ENCODE results near the gene PKP3.
"Not testable (repeated sequence)": the region's sequence is repeated elsewhere in the genome, so short reads cannot be mapped to it uniquely, and the experiment has no call there.

The PKP3 gene

DNA sequence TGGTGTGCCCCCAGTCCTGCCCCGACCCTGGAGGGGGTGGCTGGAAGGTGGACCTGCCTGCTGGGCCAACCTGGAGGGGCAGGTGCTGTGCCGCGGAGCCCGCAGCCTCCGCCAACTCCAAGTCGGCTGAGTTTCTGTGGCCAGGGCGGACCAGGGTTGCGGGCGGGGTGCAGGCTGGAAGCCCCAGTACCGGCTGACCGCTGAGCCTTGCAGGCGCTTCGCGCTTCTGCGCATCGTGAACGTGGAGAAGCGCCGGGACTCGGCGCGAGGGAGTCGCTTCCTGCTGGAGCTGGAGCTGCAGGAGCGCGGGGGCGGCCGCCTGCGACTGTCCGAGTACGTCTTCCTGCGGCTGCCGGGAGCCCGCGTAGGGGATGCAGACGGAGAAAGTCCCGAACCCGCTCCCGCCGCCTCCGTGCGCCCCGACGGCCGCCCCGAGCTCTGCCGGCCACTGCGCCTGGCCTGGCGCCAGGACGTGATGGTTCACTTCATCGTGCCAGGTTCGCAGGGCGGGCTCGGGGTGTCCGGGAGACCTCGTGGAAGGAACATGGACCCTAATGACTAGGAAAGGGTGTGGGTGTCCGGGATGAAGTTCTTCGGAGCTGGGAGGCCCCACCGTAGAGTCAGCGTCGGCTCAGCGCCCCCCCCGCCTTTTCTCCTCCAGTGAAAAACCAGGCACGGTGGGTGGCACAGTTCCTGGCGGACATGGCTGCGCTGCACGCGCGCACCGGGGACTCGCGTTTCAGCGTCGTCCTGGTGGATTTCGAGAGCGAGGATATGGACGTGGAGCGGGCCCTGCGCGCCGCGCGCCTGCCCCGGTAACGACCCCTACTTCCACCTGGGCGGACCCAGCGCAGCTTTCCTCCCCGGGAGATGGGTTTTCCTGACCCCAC is 14.6 kb upstream of the PKP3 start:
- no peak for DNase-seq (ENCODE audit: low spot score)

DNA sequence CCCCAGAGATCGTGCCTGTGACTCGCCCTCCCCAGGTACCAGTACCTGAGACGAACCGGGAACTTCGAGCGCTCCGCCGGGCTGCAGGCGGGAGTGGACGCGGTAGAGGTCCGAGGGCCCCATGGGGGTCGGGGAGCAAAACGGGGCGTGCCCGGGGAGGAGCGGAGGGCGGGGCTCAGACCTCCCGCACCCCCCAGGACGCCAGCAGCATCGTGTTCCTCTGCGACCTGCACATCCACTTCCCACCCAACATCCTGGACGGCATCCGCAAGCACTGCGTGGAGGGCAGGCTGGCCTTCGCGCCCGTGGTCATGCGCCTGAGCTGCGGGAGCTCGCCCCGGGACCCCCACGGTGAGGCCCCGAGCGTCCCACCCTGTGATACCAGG is 13.9 kb upstream of the PKP3 start:
- DNase-seq (ENCODE audit: low spot score): no peak

DNA sequence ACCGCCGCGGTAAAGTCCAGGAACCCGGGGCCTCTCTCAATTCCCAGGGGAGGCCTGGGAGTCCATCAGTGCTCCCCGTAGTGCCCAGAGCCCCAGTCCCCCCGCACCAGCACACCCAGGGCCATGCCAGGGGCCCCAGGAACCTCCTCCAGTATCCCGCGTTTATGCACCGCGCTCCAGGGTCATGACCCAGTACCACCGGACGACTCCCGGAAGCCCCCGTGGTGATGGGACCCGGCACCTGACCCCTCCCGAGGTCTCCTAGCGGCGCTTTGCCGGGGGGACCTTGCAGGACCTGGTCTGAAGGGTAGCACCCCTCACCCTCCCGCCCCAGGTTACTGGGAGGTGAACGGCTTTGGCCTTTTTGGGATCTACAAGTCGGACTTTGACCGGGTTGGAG is 13.5 kb upstream of the PKP3 start:
- DNase-seq (ENCODE audit: low spot score): no peak

DNA sequence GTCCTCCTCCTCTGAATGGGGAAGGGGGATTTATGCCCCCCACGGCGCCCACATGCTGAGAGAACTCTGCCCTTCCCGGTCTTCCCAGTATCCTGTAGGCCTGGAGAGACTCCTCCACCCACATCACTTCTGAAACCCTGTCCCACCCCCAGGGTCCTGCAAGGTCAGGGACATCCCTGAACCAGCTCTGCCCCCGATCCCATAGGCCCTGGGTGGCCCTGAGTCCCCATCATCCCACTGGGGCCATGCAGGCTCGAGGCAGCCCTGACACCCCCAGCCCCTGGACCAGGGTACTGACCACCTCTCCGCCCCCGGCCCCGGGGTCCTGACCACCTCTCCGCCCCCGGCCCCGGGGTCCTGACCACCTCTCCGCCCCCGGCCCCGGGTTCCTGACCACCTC is 13.0 kb upstream of the PKP3 start:
- DNase-seq (ENCODE audit: low spot score): no peak

DNA sequence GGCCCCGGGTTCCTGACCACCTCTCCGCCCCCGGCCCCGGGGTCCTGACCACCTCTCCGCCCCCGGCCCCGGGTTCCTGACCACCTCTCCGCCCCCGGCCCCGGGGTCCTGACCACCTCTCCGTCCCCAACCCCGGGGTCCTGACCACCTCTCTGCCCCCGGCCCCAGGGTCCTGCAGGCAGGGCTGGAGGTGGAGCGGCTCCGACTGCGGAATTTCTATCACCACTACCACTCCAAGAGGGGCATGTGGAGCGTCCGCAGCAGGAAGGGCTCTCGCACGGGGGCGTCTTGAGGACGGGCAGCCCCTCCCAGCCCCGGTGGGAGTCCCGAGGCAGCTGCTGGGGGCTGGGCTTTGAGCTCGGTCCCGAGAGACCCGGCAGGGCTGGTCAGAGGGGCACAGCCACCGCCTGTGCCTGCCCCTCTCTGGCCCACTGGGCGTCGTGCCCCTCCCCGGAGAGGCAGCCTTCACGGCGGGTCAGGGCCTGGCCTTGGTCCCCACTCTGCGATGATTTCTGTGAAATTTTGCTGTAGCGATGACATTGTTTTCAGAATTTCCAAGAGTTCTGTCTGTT is 12.4 kb upstream of the PKP3 start:
- no peak for DNase-seq (ENCODE audit: low spot score)

DNA sequence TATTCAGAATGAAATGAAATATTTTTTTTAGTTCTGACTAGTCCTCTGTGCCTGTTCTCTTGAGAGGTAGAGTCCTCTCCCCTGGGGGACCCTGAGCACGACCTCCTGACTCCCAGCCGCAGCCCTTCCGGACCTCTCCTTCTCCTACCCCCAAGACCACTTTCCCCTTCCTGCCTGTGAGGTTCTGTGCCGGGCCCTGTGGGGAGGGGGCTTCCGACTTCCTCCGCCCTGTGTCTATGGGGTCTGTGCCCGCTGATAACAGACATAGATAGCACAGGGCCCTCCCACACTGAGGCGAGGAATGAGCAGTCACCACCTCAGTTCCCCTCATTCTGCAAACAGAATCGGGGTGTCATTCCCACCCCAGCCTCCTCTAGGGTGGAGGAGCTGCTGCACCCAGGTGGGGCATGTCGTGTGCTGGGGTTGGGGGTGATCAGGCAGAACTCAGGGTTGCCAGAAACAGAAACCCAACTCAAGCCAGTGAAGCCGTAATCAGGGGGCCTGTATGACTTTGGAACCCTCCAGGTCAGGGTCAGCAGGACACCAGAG is 11.9 kb upstream of the PKP3 start:
- no peak for DNase-seq (ENCODE audit: low spot score)

DNA sequence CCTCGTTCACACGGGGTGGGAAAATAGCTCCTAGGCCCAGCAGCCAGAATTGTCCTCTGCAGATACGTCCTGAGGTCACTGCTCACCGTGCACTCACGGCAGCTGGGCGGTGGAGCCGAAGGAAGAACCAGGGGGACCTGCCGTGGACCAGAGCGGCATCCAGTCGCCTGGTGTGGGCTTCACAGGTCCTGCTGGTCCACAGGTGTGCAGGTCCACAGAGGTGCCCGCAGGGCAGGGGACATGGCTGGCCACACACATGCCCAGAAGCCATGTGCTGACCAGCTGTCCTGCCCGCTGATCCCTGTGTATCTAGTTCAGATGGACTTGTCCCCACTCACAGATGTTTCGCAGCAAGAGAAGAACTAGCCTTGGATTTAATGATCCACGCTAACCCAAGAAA is 10.6 kb upstream of the PKP3 start:
- no peak for DNase-seq (ENCODE audit: low spot score)

DNA sequence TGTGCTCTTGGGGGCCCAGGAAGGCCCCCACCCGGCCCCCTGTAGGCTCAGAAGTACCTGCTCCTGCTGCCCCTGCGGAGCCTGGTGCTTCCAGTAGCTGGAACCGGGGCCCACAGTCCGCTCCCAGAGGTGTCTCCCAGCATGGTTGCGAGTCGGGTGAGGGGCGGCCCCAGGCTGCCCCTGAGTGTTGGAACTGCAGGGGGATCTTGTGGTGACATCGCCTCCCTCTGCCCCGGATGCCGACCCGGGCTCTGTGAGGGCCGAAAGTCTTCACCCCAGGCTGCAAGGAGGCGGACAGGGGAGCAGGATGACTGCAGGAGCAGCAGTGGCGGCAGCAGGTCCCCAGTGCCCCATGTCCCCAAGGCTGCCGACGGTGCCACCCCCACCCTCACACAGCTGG is 9.5 kb upstream of the PKP3 start:
- no peak for DNase-seq (ENCODE audit: low spot score)

DNA sequence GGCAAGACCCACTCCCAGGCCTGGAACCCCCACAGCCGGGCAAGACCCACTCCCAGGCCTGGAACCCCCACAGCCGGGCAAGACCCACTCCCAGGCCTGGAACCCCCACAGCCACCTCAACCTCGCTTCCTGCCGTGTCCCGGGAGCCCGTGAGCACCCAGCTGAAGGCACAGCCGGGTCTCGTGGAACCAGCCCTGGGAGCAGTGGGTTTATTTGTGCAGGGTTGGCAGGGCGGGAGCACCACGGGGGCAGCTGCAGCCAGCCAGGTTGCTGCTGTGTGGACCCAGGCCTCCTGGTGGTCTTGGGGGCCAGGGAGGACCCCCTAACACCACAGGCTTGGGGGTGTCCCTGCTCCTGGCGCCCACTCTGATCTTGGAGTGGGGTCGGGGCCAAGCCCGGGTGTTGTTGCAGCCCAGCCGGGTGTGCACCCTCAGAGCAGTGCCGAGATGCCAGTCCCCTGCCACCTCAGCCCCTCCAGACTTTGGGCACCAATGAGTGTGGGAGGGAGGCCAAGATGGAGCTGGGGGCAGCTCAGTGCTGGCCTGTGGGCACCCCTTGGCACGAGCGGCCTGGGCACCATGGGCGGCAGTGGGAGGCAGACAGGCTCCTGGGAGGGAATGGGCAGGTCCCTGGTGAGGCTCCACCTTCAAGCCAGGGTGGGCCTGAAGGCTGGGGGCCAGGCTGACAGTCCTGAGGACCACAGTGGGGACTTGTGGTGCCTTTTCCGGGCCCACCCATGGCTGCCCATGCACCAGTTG is 8.2 kb upstream of the PKP3 start:
- DNase-seq (ENCODE audit: low spot score): no peak

DNA sequence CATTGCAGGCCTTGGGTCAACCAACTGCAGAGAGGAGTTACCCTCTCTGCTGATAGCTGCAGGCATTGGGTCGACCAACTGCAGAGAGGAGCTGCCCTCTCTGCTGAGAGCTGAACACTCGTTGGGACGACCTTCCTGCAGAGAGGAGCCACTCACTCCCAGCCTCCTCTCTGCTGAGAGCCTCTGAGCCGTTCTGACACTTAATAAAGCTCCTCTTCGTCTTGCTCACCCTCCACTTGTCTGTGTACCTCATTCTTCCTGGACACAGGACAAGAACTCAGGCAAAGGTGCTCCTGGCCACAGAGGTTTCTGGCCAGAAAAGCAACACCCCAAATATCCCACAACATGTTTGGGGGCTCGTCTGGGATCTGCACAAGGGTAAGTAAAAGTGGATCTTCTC is 7.5 kb upstream of the PKP3 start:
- no peak for DNase-seq (ENCODE audit: low spot score)

DNA sequence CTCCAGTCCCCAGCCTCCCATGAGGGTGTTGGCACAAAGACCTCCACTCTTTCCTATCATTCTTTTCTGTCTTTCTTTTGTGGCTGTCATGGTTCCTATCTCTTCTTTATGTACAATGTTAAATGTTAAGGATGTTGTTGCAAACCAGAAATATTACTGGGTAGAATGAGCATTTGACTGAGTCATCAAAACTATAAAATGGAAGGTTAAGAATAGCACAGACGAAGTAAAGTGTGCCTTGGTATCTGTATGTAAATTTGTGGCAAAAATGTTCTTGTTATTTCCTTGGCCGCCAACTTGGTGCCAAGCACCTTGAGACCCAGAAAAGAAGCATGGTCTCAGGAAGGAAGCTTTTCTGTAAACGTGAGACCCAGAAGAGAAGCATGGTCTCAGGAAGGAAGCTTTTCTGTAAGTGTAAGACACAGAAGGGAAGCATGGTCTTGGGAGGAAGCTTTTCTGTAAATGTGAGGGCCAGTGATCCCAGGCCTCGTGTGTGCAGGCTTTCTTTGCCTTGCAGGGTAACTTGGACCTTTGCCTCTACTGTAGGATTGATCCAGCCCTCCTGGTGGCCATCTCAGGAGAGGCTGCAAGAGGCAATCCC is 6.7 kb upstream of the PKP3 start:
- DNase-seq (ENCODE audit: low spot score): no peak

DNA sequence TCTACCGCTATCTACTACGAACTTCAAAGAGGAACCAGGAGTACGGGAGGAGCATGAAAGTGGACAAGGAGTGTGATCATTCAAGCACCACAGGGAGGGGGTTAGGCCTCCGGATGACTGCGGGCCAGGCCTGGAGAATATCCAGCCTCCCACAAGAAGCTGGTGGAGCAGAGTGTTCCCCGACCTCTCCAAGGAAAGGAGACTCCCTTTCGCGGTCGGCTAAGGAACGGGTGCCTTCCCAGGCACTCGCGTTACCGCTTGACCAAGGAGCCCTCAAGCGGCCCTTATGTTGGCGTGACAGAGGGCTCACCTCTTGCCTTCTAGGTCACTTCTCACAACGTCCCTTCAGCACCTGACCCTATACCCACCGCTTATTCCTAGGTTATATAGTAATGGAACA is 4.6 kb upstream of the PKP3 start:
- not testable (repeated sequence) for DNase-seq (ENCODE audit: low spot score)

DNA sequence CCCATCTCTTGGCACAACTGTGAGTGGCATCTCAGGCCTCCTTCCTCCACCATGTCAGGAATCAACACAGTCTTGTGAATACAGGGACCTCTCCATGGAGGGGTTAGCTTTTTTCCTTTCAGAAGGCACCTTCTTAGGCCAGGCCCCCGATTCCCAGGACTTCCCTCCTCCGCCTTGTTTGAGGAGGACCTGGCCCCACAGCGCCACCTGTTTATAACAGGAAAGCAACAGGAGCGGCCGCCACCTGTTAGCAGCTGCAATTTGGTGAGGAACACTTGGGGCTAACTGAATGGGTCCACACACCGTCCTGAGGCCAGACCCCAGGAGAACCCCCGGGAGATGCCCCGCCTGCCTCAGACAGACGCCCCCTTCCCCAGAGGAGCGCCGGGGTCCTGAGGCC is 3.8 kb upstream of the PKP3 start:
- no peak for DNase-seq (ENCODE audit: low spot score)

DNA sequence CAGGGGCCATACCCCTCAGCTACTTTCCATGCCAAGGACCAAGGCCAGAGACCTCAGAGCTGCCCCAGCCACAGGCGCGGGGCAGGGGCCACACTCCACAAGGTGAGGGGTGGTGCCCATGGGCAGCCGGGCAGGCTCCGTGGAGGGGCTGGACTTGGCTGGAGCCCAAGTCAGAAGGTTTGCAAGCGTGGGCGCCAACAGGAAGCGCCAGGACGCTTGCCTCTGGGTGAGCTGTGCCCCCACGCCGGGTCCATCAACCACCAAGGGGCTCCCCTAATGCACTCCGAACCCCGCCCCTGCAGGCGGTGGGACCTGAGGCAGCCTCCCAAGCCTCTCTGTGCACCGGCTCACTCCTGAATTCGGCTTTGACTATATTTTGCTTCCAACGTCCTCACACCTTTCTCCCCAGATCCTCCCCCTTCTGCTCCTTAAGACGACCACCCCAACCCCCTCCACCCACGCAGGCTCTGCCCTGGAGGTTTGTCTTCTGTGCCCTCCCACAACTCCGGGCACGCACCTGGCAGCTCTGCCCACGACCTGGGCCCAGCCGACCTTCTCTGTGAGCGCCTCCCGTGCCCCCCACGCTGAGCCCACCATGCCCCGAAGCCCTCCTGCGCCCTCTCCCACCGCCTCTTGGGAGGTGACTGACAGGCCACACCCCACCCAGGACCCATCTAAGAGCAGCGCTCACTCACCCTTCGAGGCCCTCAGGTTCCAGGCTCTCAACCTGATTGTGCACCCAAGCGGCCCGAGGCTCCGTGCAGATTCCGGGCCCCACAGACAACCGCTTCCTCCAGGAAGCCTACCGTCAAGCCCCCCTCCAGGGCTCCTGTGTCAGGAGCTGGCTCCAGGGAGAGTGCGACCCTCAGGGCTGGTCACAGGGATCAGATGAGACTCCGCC is 2.6 kb upstream of the PKP3 start:
- no peak for DNase-seq (ENCODE audit: low spot score)

DNA sequence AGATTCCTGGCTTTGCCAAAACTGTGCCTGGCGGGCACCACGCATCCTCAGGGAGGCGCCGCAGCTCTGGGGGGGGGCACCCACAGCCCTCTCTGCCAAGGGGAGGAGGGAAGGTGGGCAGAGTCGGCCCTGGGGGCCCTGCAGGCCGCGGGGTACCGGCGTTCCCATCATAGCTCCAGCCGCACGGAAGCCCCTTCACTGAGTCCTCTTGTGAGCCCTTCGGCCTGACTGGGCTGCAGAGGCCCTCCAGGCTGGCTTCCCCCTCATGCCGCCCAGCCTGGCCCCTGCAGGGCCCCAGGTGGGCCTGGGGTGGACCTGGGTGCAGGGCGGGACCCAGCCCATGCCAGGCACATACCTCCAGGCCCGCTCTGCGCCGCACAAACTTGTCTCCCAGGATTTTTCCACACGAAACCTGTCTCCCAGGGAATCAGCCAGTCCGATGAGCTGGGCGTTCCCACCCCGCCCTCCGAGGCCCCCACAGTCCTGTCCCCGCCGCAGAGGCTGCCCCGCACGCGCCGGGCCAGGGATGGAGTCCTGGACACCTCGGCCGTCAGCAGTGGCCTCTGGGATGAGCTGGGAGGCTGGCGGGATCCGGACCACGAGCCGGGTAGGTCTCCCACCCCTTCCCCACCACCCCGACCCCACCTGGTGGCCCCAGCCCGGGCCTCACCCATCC is 1.8 kb upstream of the PKP3 start:
- DNase-seq (ENCODE audit: low spot score): no peak

DNA sequence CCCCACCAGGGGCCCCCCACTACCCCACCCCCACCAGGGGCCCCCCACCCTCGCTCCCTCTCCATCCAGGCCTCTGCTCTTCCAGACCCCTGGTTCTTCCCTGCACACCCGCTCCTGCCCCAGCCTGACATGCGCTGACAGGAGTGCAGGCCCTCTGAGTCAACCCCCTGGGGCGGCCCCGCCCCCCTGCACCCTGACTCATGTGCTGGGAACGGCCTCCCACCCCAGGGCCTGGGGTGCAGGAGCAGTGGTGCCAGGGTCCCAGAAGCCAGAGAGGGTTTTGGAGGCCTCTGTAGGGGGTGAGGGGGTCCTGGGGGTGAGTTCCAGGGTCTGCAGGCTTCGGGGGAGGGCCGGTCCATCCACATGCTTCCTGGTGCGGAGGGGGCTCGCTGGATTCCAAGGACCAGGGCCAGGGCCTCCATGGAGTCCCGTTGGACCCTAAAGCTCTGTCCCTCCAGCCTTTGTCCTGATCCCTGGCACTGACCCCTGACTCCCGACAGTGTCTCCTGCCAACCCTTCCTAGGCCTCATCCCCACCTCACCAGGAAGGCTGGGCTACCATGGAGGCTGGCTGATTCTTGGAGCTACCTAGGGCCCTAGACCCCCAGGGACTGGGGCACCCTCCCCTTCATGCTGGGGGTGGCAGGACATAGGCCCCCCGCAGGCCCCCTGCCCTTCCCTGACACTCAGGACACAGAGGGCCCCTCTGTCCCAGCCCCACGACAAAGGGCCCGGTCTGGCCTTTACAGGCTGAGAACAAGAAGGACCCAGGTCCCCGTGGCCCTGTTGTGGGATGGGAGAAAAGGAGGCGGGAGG is 583 bp upstream of the PKP3 start:
- DNase-seq (ENCODE audit: low spot score): peak; percentile 76

DNA sequence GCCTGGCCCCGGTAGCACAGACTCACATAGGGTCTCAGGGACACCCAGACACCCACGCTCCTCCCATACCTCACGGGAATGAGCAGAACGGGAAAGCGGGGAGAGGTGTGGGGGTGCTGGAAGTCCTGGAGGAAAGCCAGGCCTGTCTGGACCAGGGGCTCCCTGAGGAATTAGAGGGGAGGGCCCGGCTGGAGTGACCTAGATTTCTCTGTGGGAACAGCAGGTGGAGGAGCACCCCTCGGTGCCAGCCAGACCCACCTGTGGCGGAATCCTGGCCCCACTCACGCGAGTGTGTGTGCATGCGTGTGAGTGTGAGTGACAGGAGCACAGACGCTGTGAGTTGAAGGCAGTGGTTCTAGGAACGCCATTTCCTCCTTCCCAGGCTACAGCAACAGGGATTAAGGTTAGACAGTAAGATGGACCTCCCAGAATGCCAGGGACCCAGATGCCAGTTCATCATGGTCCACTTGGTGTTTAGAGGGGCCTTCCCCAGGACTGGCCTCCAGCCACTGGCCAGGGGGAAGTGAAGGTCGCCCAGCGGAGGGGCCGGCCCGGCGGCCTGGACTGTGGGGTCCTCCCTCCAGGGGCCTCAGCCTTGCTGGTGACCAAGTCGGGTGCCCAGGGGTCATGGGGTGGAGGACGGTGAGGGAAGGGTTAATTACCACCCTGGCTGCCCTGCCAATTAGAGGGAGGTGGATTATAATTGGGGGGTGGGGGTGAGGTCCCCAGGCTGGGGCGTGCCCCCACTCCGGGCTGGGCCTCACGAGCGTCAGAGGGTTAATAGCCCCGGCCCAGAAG is 1.0 kb downstream of the PKP3 start:
- DNase-seq (ENCODE audit: low spot score): no peak

DNA sequence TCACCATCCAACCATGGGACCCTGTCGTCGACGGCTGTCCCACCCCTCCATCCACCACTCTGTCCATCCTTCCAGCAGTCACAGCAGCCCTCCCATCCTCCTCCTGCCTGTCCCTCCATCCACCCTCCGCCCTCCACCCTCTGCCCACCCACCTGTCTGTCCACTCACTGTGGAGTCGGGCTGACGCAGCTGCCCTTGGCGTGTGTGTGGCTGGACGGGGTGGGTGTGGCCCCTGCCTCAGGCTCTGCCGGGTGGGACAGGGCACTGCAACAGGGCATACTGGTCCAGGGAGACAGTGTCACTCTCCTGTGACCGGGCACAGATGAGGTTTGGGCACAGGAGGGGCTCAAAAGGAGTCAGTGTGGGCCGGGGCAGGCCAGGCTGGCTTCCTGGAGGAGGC is 1.9 kb downstream of the PKP3 start:
- DNase-seq (ENCODE audit: low spot score): no peak

DNA sequence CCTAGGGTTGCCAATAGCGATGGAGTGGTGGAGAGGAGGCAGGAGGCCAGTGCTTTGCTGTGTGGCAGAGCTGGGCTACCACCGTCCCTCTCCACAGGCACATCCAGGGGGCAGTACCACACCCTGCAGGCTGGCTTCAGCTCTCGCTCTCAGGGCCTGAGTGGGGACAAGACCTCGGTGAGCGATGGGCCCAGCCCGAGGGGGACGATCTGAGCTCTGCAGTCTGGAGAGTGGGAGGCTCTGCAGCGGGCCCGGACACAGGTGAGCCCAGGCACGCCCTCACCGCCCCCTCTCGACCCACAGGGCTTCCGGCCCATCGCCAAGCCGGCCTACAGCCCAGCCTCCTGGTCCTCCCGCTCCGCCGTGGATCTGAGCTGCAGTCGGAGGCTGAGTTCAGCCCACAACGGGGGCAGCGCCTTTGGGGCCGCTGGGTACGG is 2.5 kb downstream of the PKP3 start:
- no peak for DNase-seq (ENCODE audit: low spot score)
